ENCODE data around the gene RNU1-3. TPM values are rescaled to one million over a fixed set of nuclear protein-coding genes. Genes with fewer than 3 reads are reported as not detected.

The RNU1-3 gene
- total and polyA plus RNA-seq, 9 of the 15 experiments (the other 6 are each of a cell fraction or from before 2014, with no cell fraction given) = under 0.01 to 32,823 (median 2,538) TPM; not detected in 4

DNA sequence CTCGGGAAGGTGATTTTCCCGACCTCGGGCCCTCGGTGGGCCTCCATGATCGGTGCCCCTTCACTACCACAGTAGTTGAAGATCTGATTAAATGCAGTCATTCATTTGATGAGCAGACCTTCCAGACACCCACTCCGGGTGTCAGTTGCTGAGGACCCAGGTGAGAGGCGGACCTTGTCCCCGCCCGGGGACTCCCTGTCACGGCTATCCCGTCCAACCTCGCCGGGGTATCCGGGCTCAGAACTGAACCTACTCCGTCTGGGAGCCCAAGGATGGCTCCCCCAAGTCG lies 22.6 kb downstream of the RNU1-3 start:
- in situ Hi-C loops (cut with MboI) = loop anchor here (5.0 kb wide), 2 partner anchors 77 to 103 kb away; no protein-coding TSS in a partner anchor
- Histone ChIP-seq H3K36me3 (ENCODE audit: control insufficient read depth, insufficient read depth, low read length) (peaks cover 33% of the 10 kb centered on the region), H3K9me3 (replicated peaks; ENCODE audit: control insufficient read depth, insufficient read depth, low read depth, low read length) (no peaks in the 10 kb centered on the region), H3K27ac (ENCODE audit: extremely low read depth, low read depth, low read length) (peak overlapping the region; percentile 75), H3K4me3 (peak overlapping the region; percentile 50), H3K9ac (ENCODE audit: insufficient read depth in 1 of 2, low read depth in 2 of 2, low read length in 2 of 2) (peak overlapping the region; percentile 76 to 97), H3K4me2 (ENCODE audit: insufficient read depth, low read length) (peak overlapping the region; percentile 82), H3K9me1 (ENCODE audit: control insufficient read depth, insufficient read depth, low read length) (no peaks in the 10 kb centered on the region), H3K79me2 (ENCODE audit: control insufficient read depth, insufficient read depth, low read length) (peaks cover 55% of the 10 kb centered on the region), H3K27me3 (ENCODE audit: control insufficient read depth in 2 of 2, insufficient read depth in 2 of 2, low read length in 2 of 2) (no peaks in the 10 kb centered on the region), H4K20me1 (replicated peaks; ENCODE audit: control insufficient read depth, insufficient read depth, low read length) (peaks cover 16% of the 10 kb centered on the region; the same call in 1 of the 2 replicates), H2AFZ (ENCODE audit: low read depth, low read length) (peak overlapping the region; percentile 88), H3K4me1 (replicated peaks in 1 of 2; ENCODE audit: control insufficient read depth in 2 of 2, insufficient read depth in 2 of 2, low read length in 2 of 2) (peaks cover 27 to 49% of the 10 kb centered on the region in 2 experiments)
- intact Hi-C loops (cut with micrococcal nuclease) = loop anchor here (1.0 kb wide), 1 partner anchor 19 kb away; no protein-coding TSS in a partner anchor
- ChIA-PET POLR2A (interaction anchor here (0.6 to 4.8 kb wide), 6 partner anchors 9 to 268 kb away, joined by 3 to 37 read pairs (median 4); no protein-coding TSS in a partner anchor), CTCF (ENCODE audit: low intra/inter-chr PET ratio) (interaction anchor here (1.0 kb wide), 1 partner anchor 23 kb away, joined by 5 read pairs; no protein-coding TSS in a partner anchor)
- under 1% methylated on average over 16 of the region's 16 CpGs for WGBS (ENCODE audit: insufficient coverage, low coverage, missing lambda C conversion rate)
- FAIRE-seq (no peak), DNase-seq (ENCODE audit: extremely low read depth in 1 of 4, low spot score in 3 of 4) (no peak), ATAC-seq (peak; percentile 63)
- BruUV-seq (replicated peaks) = TSS peak; percentile 60
- TF ChIP-seq SMARCB1 (IDR thresholded peaks at IDR 0.05; ENCODE audit: insufficient read length, low read depth) = no peak
- no peak for TF ChIP-seq RBFOX2 (IDR thresholded peaks at IDR 0.05; ENCODE audit: low read depth, low read length)
- TF ChIP-seq, protein P1, sequence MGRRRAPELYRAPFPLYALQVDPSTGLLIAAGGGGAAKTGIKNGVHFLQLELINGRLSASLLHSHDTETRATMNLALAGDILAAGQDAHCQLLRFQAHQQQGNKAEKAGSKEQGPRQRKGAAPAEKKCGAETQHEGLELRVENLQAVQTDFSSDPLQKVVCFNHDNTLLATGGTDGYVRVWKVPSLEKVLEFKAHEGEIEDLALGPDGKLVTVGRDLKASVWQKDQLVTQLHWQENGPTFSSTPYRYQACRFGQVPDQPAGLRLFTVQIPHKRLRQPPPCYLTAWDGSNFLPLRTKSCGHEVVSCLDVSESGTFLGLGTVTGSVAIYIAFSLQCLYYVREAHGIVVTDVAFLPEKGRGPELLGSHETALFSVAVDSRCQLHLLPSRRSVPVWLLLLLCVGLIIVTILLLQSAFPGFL (CRISPR knock-in tag; IDR thresholded peaks at IDR 0.05) = peak; percentile 100
- no peak for TF ChIP-seq SREBF2 (CRISPR knock-in tag; IDR thresholded peaks at IDR 0.05)
- no peak for TF ChIP-seq ZNF347 (CRISPR knock-in tag; IDR thresholded peaks at IDR 0.05; ENCODE audit: low read depth)
- no peak for TF ChIP-seq KDM1A (IDR thresholded peaks at IDR 0.05)
- TF ChIP-seq, protein P2, sequence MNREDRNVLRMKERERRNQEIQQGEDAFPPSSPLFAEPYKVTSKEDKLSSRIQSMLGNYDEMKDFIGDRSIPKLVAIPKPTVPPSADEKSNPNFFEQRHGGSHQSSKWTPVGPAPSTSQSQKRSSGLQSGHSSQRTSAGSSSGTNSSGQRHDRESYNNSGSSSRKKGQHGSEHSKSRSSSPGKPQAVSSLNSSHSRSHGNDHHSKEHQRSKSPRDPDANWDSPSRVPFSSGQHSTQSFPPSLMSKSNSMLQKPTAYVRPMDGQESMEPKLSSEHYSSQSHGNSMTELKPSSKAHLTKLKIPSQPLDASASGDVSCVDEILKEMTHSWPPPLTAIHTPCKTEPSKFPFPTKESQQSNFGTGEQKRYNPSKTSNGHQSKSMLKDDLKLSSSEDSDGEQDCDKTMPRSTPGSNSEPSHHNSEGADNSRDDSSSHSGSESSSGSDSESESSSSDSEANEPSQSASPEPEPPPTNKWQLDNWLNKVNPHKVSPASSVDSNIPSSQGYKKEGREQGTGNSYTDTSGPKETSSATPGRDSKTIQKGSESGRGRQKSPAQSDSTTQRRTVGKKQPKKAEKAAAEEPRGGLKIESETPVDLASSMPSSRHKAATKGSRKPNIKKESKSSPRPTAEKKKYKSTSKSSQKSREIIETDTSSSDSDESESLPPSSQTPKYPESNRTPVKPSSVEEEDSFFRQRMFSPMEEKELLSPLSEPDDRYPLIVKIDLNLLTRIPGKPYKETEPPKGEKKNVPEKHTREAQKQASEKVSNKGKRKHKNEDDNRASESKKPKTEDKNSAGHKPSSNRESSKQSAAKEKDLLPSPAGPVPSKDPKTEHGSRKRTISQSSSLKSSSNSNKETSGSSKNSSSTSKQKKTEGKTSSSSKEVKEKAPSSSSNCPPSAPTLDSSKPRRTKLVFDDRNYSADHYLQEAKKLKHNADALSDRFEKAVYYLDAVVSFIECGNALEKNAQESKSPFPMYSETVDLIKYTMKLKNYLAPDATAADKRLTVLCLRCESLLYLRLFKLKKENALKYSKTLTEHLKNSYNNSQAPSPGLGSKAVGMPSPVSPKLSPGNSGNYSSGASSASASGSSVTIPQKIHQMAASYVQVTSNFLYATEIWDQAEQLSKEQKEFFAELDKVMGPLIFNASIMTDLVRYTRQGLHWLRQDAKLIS (CRISPR knock-in tag; IDR thresholded peaks at IDR 0.05) = peak; percentile 97; the same call in 1 of the 2 replicates
- no peak for TF ChIP-seq CBX8 (IDR thresholded peaks at IDR 0.05; ENCODE audit: borderline replicate concordance, extremely low read depth, low read depth, low read length, poor library complexity, severe bottlenecking)
- no peak for TF ChIP-seq KDM2B (CRISPR knock-in tag; IDR thresholded peaks at IDR 0.05)
- TF ChIP-seq, protein P3, sequence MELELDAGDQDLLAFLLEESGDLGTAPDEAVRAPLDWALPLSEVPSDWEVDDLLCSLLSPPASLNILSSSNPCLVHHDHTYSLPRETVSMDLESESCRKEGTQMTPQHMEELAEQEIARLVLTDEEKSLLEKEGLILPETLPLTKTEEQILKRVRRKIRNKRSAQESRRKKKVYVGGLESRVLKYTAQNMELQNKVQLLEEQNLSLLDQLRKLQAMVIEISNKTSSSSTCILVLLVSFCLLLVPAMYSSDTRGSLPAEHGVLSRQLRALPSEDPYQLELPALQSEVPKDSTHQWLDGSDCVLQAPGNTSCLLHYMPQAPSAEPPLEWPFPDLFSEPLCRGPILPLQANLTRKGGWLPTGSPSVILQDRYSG (tag; conservative IDR thresholded peaks at IDR 0.05; ENCODE audit: low read depth) = no peak
- no peak for TF ChIP-seq E2F3 (CRISPR knock-in tag; IDR thresholded peaks at IDR 0.05)
- TF ChIP-seq, protein P4, sequence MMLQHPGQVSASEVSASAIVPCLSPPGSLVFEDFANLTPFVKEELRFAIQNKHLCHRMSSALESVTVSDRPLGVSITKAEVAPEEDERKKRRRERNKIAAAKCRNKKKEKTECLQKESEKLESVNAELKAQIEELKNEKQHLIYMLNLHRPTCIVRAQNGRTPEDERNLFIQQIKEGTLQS (IDR thresholded peaks at IDR 0.05) = no peak
- TF ChIP-seq, protein P4 (CRISPR knock-in tag; conservative IDR thresholded peaks at IDR 0.05) = peak; percentile 22; the same call in 1 of the 2 replicates
- no peak for TF ChIP-seq MEF2D (tag; conservative IDR thresholded peaks at IDR 0.05; ENCODE audit: low read depth)
- no peak for TF ChIP-seq CREBBP (IDR thresholded peaks at IDR 0.05; ENCODE audit: low read depth, low read length)
- TF ChIP-seq EGR1 (conservative IDR thresholded peaks at IDR 0.05) = peak; percentile 87; the same call in 1 of the 2 replicates
